H4 (cell line): ENCODE data around the gene SMYD3. TPM values are rescaled to one million over a fixed set of nuclear protein-coding genes. Genes with fewer than 3 reads are reported as not detected.
A peak's percentile ranks its signal among the peaks of the same experiment; 100 is the strongest.

Experiments
- DNase-seq: peaks from one replicate; pipeline ENCODE4 v3.0.0-alpha.2; 2015; ENCODE audit warnings: low spot score
- total RNA-seq: library from RNA; depleted of rRNA; stranded (reverse); fragments of >200 nt; shearing (Covaris generic); gene quantifications from 2 replicates; pipeline ENCODE4 v1.2.3, GENCODE V29; 2014

Gene SMYD3
- total RNA-seq, 1 experiment from 2014 or later, result 47.4 TPM

- no peak for DNase-seq
These were observed 359.3 kb downstream of the SMYD3 start for GRCh38 chr1:246147524-246148461.

GRCh38 chr1:246146804-246147523, 360.1 kb downstream of the SMYD3 start:
- no peak for DNase-seq

- no peak for DNase-seq
These were observed 361.2 kb downstream of the SMYD3 start for GRCh38 chr1:246145900-246146299.

GRCh38 chr1:246144931-246145330, 362.1 kb downstream of the SMYD3 start:
- no peak for DNase-seq

GRCh38 chr1:246142320-246142893, 364.7 kb downstream of the SMYD3 start:
- peak; percentile 89 for DNase-seq

GRCh38 chr1:246141306-246141705, 365.8 kb downstream of the SMYD3 start:
- DNase-seq, result no peak

GRCh38 chr1:246139745-246140182, 367.3 kb downstream of the SMYD3 start:
- peak; percentile 14 for DNase-seq

GRCh38 chr1:246138781-246139180, 368.3 kb downstream of the SMYD3 start:
- no peak for DNase-seq

- no peak for DNase-seq
These were observed 370.6 kb downstream of the SMYD3 start for GRCh38 chr1:246136477-246136876.

GRCh38 chr1:246134789-246135188, 372.3 kb downstream of the SMYD3 start:
- DNase-seq, result no peak

- no peak for DNase-seq
These were observed 376.0 kb downstream of the SMYD3 start for GRCh38 chr1:246131095-246131494.

- DNase-seq, result no peak
These were observed 378.5 kb downstream of the SMYD3 start for GRCh38 chr1:246128494-246129069.

- DNase-seq, result no peak
These were observed 380.5 kb downstream of the SMYD3 start for GRCh38 chr1:246126580-246126979.

GRCh38 chr1:246122071-246122470, 385.0 kb downstream of the SMYD3 start:
- no peak for DNase-seq

GRCh38 chr1:246121533-246121932, 385.5 kb downstream of the SMYD3 start:
- DNase-seq, result no peak

- DNase-seq, result peak; percentile 59
These were observed 389.9 kb downstream of the SMYD3 start for GRCh38 chr1:246117066-246117791.

GRCh38 chr1:246114369-246114768, 392.7 kb downstream of the SMYD3 start:
- no peak for DNase-seq

GRCh38 chr1:246113555-246114095, 393.5 kb downstream of the SMYD3 start:
- DNase-seq, result no peak

GRCh38 chr1:246111570-246111969, 395.5 kb downstream of the SMYD3 start:
- no peak for DNase-seq

GRCh38 chr1:246110343-246111219, 396.5 kb downstream of the SMYD3 start:
- peak; percentile 91 for DNase-seq
